Measurements from ENCODE around the gene MRPL50.

Gene MRPL50

DNA sequence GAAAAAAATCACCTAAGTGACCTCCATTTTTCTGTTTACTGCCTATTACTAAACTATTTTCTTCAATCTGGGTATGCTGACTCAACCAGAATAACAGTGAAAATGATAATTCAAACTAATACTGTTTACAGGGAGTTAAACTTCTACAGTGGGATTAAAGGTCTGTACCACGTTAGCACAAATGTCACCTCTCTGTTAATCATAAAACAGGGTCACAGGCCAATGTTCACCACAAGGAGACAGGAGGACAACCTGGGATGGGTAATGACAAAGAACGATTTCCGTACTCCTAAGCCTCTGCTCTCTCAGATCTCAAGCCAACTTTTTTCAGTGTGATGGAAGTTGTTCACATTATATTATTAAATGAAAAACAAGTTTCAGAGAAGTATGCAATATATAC, 34.8 kb upstream of the MRPL50 start:
- Histone ChIP-seq H3K27ac (ENCODE audit: low read length) (no peak overlapping the region), H3K27me3 (ENCODE audit: insufficient read depth, low read length) (no peaks in the 10 kb centered on the region)

DNA sequence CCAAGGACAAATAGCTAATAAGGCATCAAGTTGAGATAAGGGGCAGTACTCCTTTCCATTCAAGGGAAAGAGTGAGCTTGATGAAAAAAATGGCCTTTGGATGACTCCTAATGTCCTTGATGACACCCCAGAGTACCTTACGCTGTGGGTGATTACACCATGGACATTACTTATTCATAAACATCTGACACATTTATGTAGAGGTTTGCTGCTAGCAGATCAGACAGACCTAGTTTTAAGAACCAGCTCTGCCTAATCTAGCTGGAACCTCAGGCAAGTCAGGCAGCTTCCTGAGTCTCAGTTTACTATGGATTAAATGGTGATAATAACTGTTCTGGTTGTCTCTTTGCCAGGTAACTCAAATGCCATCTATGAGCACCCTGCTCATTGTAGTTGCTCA, 34.3 kb upstream of the MRPL50 start:
- Histone ChIP-seq H3K4me1 (ENCODE audit: insufficient read depth, low read length) (no peaks in the 10 kb centered on the region), H3K9ac (ENCODE audit: low read depth, low read length) (no peak overlapping the region), H3K4me3 (ENCODE audit: low read length) (no peak overlapping the region), H3K27ac (ENCODE audit: low read length) (no peak overlapping the region), H3K9me3 (ENCODE audit: insufficient read depth, low read depth, low read length) (no peaks in the 10 kb centered on the region), H3K27me3 (ENCODE audit: insufficient read depth, low read length) (no peaks in the 10 kb centered on the region), H3K36me3 (ENCODE audit: insufficient read depth, low read depth, low read length) (no peaks in the 10 kb centered on the region)

More for the DNA sequence above, 34.8 kb upstream of the MRPL50 start:
- Histone ChIP-seq H3K4me1 (ENCODE audit: insufficient read depth, low read length) (no peaks in the 10 kb centered on the region), H3K4me3 (ENCODE audit: low read length) (no peak overlapping the region), H3K9me3 (ENCODE audit: insufficient read depth, low read depth, low read length) (no peaks in the 10 kb centered on the region), H3K9ac (ENCODE audit: low read depth, low read length) (no peak overlapping the region), H3K36me3 (ENCODE audit: insufficient read depth, low read depth, low read length) (no peaks in the 10 kb centered on the region)

DNA sequence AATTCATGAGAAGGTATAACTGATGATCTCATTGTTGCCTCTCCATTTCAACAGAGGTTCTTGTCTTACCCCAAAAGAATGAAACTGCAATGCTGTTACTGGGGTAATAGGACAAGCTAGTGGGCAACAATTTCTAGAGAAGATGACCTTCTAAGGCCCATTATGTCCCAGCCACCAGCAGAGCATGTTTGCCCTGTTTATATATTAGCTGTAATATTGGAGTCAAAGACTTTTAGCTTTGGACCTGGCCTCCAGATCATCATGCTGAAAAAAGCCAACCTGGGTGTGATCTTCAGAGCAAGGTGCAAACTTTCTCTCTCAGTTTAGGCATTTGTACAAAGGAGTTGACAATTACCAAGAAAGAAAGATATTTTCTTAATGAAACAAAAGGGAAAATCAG, 33.8 kb upstream of the MRPL50 start:
- Histone ChIP-seq H3K27me3 (ENCODE audit: insufficient read depth, low read length) (no peaks in the 10 kb centered on the region), H3K4me3 (ENCODE audit: low read length) (no peak overlapping the region), H3K4me1 (ENCODE audit: insufficient read depth, low read length) (no peaks in the 10 kb centered on the region), H3K9ac (ENCODE audit: low read depth, low read length) (no peak overlapping the region), H3K36me3 (ENCODE audit: insufficient read depth, low read depth, low read length) (no peaks in the 10 kb centered on the region), H3K27ac (ENCODE audit: low read length) (no peak overlapping the region), H3K9me3 (ENCODE audit: insufficient read depth, low read depth, low read length) (no peaks in the 10 kb centered on the region)

DNA sequence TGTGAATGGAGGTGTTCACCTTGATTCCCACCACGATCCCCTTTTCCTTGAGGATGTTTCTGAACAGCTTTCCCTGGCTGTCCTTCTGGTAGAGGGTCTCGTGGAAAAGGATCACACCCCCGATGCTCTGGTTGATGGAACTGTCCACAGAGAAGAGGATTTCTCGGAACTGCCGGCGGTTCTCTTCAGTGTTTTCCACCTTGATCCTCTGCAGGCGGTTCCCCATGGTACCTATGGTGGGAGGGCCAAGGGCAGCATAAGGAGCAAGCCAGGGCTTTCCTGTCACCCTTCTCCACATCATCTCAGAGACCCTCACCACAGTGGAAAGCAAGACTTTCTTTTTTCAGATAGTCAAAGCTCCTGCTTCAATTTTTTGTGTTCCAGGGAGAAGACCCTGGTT, 31.3 kb upstream of the MRPL50 start:
- H3K4me3 ChIP-seq (ENCODE audit: low read length): no peak overlapping the region
- no peaks in the 10 kb centered on the region for H3K9me3 ChIP-seq (ENCODE audit: insufficient read depth, low read depth, low read length)

DNA sequence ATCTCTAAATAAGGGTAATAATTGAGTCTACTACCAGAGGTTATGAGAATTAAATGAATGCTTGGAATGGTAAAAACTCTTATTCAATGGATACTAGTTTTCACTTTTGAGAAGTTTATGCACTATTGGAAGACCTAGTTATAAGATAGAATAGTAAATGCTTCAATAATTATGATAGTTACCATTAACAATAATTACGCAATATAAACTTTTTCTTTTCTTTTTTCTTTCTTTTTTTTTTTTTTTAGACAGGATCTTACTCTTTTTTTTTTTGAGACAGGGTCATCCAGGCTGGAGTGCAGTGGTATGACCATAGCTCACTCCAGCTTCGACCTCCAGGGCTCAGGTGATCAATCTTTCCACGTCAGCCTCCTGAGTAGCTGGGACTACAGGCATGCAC, 30.5 kb upstream of the MRPL50 start:
- H3K4me3 ChIP-seq (ENCODE audit: low read length): no peak overlapping the region
- H3K4me1 ChIP-seq (ENCODE audit: insufficient read depth, low read length): no peaks in the 10 kb centered on the region
- H3K27ac ChIP-seq (ENCODE audit: low read length): no peak overlapping the region
- no peaks in the 10 kb centered on the region for H3K9me3 ChIP-seq (ENCODE audit: insufficient read depth, low read depth, low read length)
- H3K27me3 ChIP-seq (ENCODE audit: insufficient read depth, low read length): no peaks in the 10 kb centered on the region
- no peaks in the 10 kb centered on the region for H3K36me3 ChIP-seq (ENCODE audit: insufficient read depth, low read depth, low read length)
- no peak overlapping the region for H3K9ac ChIP-seq (ENCODE audit: low read depth, low read length)

More for the DNA sequence above, 31.3 kb upstream of the MRPL50 start:
- Histone ChIP-seq H3K27me3 (ENCODE audit: insufficient read depth, low read length) (no peaks in the 10 kb centered on the region), H3K36me3 (ENCODE audit: insufficient read depth, low read depth, low read length) (no peaks in the 10 kb centered on the region), H3K27ac (ENCODE audit: low read length) (no peak overlapping the region), H3K9ac (ENCODE audit: low read depth, low read length) (no peak overlapping the region), H3K4me1 (ENCODE audit: insufficient read depth, low read length) (no peaks in the 10 kb centered on the region)

DNA sequence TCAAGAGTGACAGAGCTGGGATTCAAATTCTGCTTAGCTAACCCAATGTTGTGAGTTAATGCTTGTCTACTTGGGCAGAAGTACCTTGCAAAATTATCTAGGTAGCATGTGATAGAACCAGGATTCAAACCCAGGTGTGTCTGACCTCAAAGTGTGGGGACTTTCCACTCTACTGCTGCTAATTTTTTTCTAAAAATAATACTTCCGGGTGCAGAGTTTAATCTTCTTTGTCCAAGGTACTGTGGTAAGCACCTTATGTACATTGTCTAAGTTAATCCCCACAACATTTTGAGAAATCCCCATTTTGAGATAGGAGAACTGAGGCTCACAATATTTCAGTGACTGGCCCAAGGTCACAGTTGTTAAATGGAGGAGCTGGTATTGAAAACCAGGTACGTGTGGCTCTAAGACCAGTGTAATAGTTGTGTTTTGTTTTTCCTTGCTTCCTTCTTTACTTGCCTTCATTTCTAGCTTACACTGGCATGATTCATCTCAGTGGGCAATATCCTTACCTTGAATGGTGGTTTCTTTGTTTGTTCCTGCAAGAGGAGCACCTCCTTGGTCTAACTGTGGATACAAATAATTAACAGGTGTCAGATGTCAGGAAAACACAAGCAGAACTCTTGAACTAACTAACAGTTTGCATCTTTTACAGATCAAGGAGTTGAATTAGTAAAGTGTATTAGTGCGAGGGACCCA, 29.7 kb upstream of the MRPL50 start:
- no peak overlapping the region for H3K27ac ChIP-seq (ENCODE audit: low read length)
- no peak overlapping the region for H3K9ac ChIP-seq (ENCODE audit: low read depth, low read length)
- H3K4me3 ChIP-seq (ENCODE audit: low read length): no peak overlapping the region
- no peaks in the 10 kb centered on the region for H3K36me3 ChIP-seq (ENCODE audit: insufficient read depth, low read depth, low read length)
- no peaks in the 10 kb centered on the region for H3K27me3 ChIP-seq (ENCODE audit: insufficient read depth, low read length)
- no peaks in the 10 kb centered on the region for H3K9me3 ChIP-seq (ENCODE audit: insufficient read depth, low read depth, low read length)
- no peaks in the 10 kb centered on the region for H3K4me1 ChIP-seq (ENCODE audit: insufficient read depth, low read length)

DNA sequence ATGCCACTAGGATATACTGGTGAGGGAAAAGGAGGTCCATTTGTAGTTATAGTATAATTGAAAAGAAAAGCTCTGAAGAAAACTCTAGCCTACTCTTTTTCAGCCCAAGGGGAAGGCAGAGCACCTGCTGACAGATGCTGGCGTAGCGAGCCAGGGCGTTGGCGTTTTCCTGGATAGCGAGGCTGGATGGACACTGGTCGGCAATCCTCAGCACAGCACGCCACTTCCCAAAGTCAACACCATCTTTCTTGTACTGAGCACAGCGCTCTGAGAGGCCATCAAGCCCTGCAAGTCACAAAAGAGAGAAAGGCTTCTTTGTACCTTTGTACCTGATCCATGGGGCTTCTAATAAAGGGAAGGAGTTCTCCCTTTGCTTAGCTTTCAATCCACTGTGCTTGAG, 28.9 kb upstream of the MRPL50 start:
- H3K4me3 ChIP-seq (ENCODE audit: low read length): no peak overlapping the region
- no peak overlapping the region for H3K27ac ChIP-seq (ENCODE audit: low read length)
- no peaks in the 10 kb centered on the region for H3K36me3 ChIP-seq (ENCODE audit: insufficient read depth, low read depth, low read length)
- no peaks in the 10 kb centered on the region for H3K9me3 ChIP-seq (ENCODE audit: insufficient read depth, low read depth, low read length)
- H3K4me1 ChIP-seq (ENCODE audit: insufficient read depth, low read length): no peaks in the 10 kb centered on the region
- no peak overlapping the region for H3K9ac ChIP-seq (ENCODE audit: low read depth, low read length)
- no peaks in the 10 kb centered on the region for H3K27me3 ChIP-seq (ENCODE audit: insufficient read depth, low read length)

DNA sequence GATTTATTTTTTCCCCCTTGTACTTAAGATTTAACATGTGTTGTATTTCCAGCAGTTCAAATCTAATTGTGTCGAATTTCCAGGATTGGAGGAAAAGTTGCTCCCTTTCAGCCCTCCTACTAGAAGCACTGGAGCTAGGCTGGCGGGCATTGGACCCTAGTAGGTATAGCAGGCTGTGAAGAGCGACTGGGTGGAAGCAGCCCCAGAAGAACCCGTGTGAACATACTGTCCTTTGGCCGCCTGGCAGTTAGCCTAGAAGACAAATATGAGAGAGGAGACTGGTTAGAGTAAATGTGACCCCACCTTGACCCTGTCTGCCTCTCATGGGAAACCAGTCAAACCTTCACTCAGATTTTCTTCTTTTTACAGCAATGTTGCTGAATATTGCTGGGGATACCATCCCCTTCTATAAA, 23.2 kb upstream of the MRPL50 start:
- no peak overlapping the region for H3K9ac ChIP-seq (ENCODE audit: low read depth, low read length)
- no peaks in the 10 kb centered on the region for H3K27me3 ChIP-seq (ENCODE audit: insufficient read depth, low read length)
- no peaks in the 10 kb centered on the region for H3K36me3 ChIP-seq (ENCODE audit: insufficient read depth, low read depth, low read length)
- no peak overlapping the region for H3K4me3 ChIP-seq (ENCODE audit: low read length)
- H3K4me1 ChIP-seq (ENCODE audit: insufficient read depth, low read length): no peaks in the 10 kb centered on the region
- no peaks in the 10 kb centered on the region for H3K9me3 ChIP-seq (ENCODE audit: insufficient read depth, low read depth, low read length)
- no peak overlapping the region for H3K27ac ChIP-seq (ENCODE audit: low read length)

DNA sequence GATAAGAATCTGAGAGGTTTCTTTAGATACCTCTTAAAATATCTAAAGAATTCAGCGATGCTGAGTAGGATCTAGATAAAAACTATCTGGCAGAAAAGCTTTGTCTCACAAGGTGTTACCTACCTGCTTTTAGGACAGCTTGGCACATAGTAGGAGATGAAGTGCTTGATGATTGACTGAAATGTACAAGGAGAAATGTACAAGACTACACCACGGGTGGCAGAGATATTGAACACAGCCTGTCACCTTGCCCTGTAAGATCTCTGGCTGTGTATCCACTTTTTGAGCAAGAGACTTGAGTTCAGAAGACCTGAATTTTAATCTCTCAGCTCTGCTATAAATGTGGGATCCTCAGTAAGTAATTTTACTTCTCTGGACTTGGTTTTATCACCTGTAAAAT, 21.4 kb upstream of the MRPL50 start:
- Histone ChIP-seq H3K9ac (ENCODE audit: low read depth, low read length) (no peak overlapping the region), H3K36me3 (ENCODE audit: insufficient read depth, low read depth, low read length) (no peaks in the 10 kb centered on the region), H3K27ac (ENCODE audit: low read length) (no peak overlapping the region), H3K27me3 (ENCODE audit: insufficient read depth, low read length) (no peaks in the 10 kb centered on the region), H3K9me3 (ENCODE audit: insufficient read depth, low read depth, low read length) (no peaks in the 10 kb centered on the region), H3K4me3 (ENCODE audit: low read length) (no peak overlapping the region), H3K4me1 (ENCODE audit: insufficient read depth, low read length) (no peaks in the 10 kb centered on the region)

DNA sequence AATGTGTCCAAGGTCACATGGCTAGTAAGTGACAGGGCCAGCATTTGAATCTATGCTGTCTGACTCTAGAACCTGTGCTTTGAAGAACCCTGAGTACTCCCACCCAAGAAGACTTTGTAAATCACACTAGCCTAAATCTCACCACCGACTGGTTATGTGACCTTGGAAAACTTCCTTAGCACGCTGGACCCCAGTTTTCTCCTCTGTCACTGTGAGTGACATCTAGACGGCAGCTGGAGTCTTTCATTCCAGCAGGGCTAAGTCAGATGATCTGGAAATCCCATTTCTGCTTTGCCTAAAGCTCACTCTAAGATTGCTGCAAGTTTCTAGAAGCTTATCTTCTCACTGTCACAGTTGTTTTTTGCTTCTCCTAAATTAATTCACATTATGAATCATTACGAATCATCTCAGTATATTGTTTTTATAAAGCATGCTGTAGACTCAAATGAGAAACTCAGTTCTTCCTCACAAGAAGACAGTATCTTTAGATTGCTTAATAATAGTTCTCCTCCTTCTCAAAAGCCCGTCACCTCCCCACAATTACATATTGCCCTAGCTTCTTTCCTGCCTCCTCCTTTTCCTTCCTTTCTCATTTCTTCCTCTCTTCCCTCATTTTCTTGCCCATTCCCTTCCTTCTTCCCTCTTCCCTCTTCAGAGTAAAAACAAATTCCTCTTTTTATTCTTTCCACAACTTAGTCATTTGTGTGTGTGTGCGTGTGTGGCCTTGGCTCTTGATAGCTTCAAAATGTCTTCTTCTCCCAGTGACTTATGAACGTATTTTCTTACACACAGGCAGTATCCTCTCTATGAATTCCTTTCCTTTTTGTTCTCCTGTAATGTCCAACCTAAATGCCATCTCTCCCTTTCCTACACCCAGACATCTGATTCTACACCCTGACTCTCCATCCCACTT, 20.4 kb upstream of the MRPL50 start:
- Histone ChIP-seq H3K27ac (ENCODE audit: low read length) (no peak overlapping the region), H3K4me1 (ENCODE audit: insufficient read depth, low read length) (no peaks in the 10 kb centered on the region), H3K36me3 (ENCODE audit: insufficient read depth, low read depth, low read length) (no peaks in the 10 kb centered on the region), H3K27me3 (ENCODE audit: insufficient read depth, low read length) (no peaks in the 10 kb centered on the region), H3K9me3 (ENCODE audit: insufficient read depth, low read depth, low read length) (no peaks in the 10 kb centered on the region), H3K4me3 (ENCODE audit: low read length) (no peak overlapping the region), H3K9ac (ENCODE audit: low read depth, low read length) (no peak overlapping the region)

DNA sequence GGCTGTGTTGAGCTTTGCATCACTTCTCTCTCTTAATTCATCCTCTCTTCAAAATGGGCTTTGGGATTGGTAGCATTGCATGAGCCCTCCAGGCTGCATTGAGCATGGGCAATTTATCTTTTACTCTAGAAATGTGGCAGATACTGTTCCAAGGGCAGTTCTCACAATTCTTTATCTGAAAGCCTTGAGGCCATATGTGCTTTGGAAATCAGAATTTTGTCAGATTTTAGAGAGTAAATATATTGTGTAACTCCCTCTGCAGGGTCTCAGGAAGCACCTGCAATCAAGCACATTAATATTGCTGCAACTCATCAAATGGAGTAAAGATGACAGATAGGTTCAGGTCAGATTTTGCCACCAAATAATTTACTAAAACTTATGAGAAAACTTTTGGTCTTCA, 19.6 kb upstream of the MRPL50 start:
- Histone ChIP-seq H3K27ac (ENCODE audit: low read length) (no peak overlapping the region), H3K36me3 (ENCODE audit: insufficient read depth, low read depth, low read length) (no peaks in the 10 kb centered on the region), H3K27me3 (ENCODE audit: insufficient read depth, low read length) (no peaks in the 10 kb centered on the region), H3K9ac (ENCODE audit: low read depth, low read length) (no peak overlapping the region), H3K4me1 (ENCODE audit: insufficient read depth, low read length) (no peaks in the 10 kb centered on the region), H3K9me3 (ENCODE audit: insufficient read depth, low read depth, low read length) (no peaks in the 10 kb centered on the region), H3K4me3 (ENCODE audit: low read length) (no peak overlapping the region)

DNA sequence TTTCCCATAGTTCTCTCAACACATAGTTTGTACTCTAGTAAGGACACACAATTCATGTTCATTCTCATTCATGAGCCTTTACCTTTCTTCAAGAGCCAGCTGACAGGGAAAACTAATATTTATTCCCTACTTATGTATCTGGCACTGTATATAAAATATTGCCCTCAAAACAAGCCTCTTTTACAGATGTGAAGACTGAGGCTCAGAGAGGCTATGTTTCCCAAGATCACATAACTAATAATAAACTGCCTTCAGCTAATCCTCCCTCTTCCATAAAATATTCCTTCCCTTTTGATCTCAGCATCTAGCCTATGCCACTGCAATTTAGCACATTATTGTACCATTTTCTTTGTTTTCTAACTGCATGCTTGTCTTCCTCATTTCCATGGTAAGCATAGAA, 19.0 kb upstream of the MRPL50 start:
- Histone ChIP-seq H3K4me1 (ENCODE audit: insufficient read depth, low read length) (no peaks in the 10 kb centered on the region), H3K27ac (ENCODE audit: low read length) (no peak overlapping the region), H3K36me3 (ENCODE audit: insufficient read depth, low read depth, low read length) (no peaks in the 10 kb centered on the region)

More for the DNA sequence above, 19.0 kb upstream of the MRPL50 start:
- H3K9ac ChIP-seq (ENCODE audit: low read depth, low read length): no peak overlapping the region
- no peaks in the 10 kb centered on the region for H3K27me3 ChIP-seq (ENCODE audit: insufficient read depth, low read length)
- no peak overlapping the region for H3K4me3 ChIP-seq (ENCODE audit: low read length)
- H3K9me3 ChIP-seq (ENCODE audit: insufficient read depth, low read depth, low read length): no peaks in the 10 kb centered on the region
